GM12878 (cell line): ENCODE data around the gene SYPL2. TPM values are rescaled to one million over a fixed set of nuclear protein-coding genes. Genes with fewer than 3 reads are reported as not detected.

Experiments
- ATAC-seq: fragments of 200-7000 bp; cut with Tn5 transposase; 3 replicates; pipeline ENCODE4 v1.9.1; 2020; ENCODE audit warnings: mild to moderate bottlenecking, moderate library complexity
- BruUV-seq: library from RNA; stranded (reverse); fragments of 400-500 nt; replicated peaks from 2 replicates; lab custom pipeline; 2021; lab: Mats Ljungman, UMichigan
- CTCF ChIA-PET: fragments of 300-600 bp; sonication (Branson Sonifier 250); formaldehyde crosslinking; extraction: SDS; loops from one replicate; lab custom pipeline; 2021; ENCODE audit warnings: inconsistent platforms; lab: Yijun Ruan, JAX
- POLR2A ChIA-PET: fragments of 350-600 bp; formaldehyde crosslinking; extraction: SDS; loops from one replicate; lab custom pipeline; 2021; ENCODE audit warnings: inconsistent platforms; lab: Charles Lee
- RAD21 ChIA-PET: fragments of 300-600 bp; sonication (Branson Sonifier 250); formaldehyde crosslinking; loops from one replicate; lab custom pipeline; 2023; ENCODE audit warnings: antibody characterized with exemption; ENCODE audit not compliant: unreplicated experiment; lab: Charles Lee
- SMC1A ChIA-PET: fragments of 300-600 bp; sonication (Branson Sonifier 250); formaldehyde crosslinking; loops from one replicate; lab custom pipeline; 2023; ENCODE audit not compliant: unreplicated experiment, uncharacterized antibody; lab: Charles Lee
- DNase-seq: peaks from one replicate; pipeline ENCODE4 v3.0.0-alpha.2; 2011; ENCODE audit warnings: low read depth, low spot score
- FAIRE-seq: peaks from 3 replicates; lab custom pipeline; 2011; peaks lifted over from hg19 to GRCh38; lab: Jason Lieb, UNC
- H2AFZ ChIP-seq: 2 replicates; pipeline ENCODE4 v1.6.0; 2011; ENCODE audit warnings: low read depth, low read length, control low read depth; ENCODE audit not compliant: control insufficient read depth
- H3K27ac ChIP-seq: 2 replicates; pipeline ENCODE4 v1.5.1; 2011; ENCODE audit warnings: control low read depth; ENCODE audit not compliant: control insufficient read depth, insufficient read depth
- H3K27me3 ChIP-seq, 2 experiments: replicated peaks in 1 of 2; 2 replicates each; pipeline versions ENCODE4 v1.6.0 to v1.6.1; 2011; ENCODE audit warnings: low read length in 1 of 2; ENCODE audit not compliant: control insufficient read depth in 2 of 2, insufficient read depth in 2 of 2
- H3K36me3 ChIP-seq, 2 experiments: 2 replicates each; pipeline ENCODE4 v1.5.1; 2011; ENCODE audit warnings: low read length in 1 of 2; ENCODE audit not compliant: control insufficient read depth in 2 of 2, insufficient read depth in 2 of 2
- H3K4me1 ChIP-seq: 2 replicates; pipeline ENCODE4 v1.6.1; 2011; ENCODE audit warnings: mild to moderate bottlenecking, low read length, moderate library complexity, mixed read lengths; ENCODE audit not compliant: control insufficient read depth, insufficient read depth
- H3K4me2 ChIP-seq: 2 replicates; pipeline ENCODE4 v1.6.0; 2011; ENCODE audit warnings: control low read depth; ENCODE audit not compliant: control insufficient read depth, insufficient read depth
- H3K4me3 ChIP-seq: fragments of 200-600 bp; sonication (generic); 2 replicates; pipeline ENCODE4 v1.5.1; 2016
- H3K79me2 ChIP-seq: 2 replicates; pipeline ENCODE4 v1.6.0; 2011; ENCODE audit warnings: low read length; ENCODE audit not compliant: control insufficient read depth, insufficient read depth
- H3K9ac ChIP-seq: 2 replicates; pipeline ENCODE4 v1.8.0; 2011; ENCODE audit warnings: low read length, control low read depth, mixed read lengths; ENCODE audit not compliant: control insufficient read depth, insufficient read depth
- H3K9me3 ChIP-seq: replicated peaks from 3 replicates; pipeline ENCODE4 v1.5.1; 2011; ENCODE audit warnings: mild to moderate bottlenecking, low read length; ENCODE audit not compliant: control insufficient read depth, insufficient read depth
- H4K20me1 ChIP-seq: 2 replicates; pipeline ENCODE4 v1.6.0; 2011; ENCODE audit not compliant: control insufficient read depth, insufficient read depth
- BCL3 ChIP-seq: IDR thresholded peaks from 2 replicates; pipeline ENCODE4 v1.6.1; 2011; ENCODE audit warnings: borderline replicate concordance, low read depth, mild to moderate bottlenecking, moderate library complexity, low read length; ENCODE audit not compliant: insufficient read depth, poor library complexity, severe bottlenecking
- CBFB ChIP-seq: IDR thresholded peaks from 2 replicates; pipeline ENCODE4 v1.6.1; 2016; ENCODE audit warnings: antibody characterized with exemption, low read depth
- POU2F2 ChIP-seq: IDR thresholded peaks from 3 replicates; pipeline ENCODE4 v1.6.1; 2011; ENCODE audit warnings: low read depth, mild to moderate bottlenecking, low read length, borderline replicate concordance
- PRDM15 ChIP-seq: fragments of 450-650 bp; formaldehyde crosslinking; IDR thresholded peaks from 2 replicates; pipeline ENCODE4 v1.4.0; 2020; ENCODE audit warnings: mild to moderate bottlenecking, moderate library complexity
- SMC3 ChIP-seq: IDR thresholded peaks from 2 replicates; pipeline ENCODE4 v1.6.1; 2011; ENCODE audit warnings: low read length, improper control_type of control experiment, borderline replicate concordance
- SRF ChIP-seq, 2 experiments: IDR thresholded peaks; 2 replicates each; pipeline ENCODE4 v1.6.1; 2011; ENCODE audit warnings: low read depth in 2 of 2, low read length in 2 of 2, mild to moderate bottlenecking in 1 of 2, moderate library complexity in 1 of 2
- TARDBP ChIP-seq: IDR thresholded peaks from 2 replicates; pipeline ENCODE4 v1.6.1; 2016; ENCODE audit warnings: borderline replicate concordance
- TBL1XR1 ChIP-seq: IDR thresholded peaks from 2 replicates; pipeline ENCODE4 v1.6.1; 2012; ENCODE audit warnings: low read depth, low read length, improper control_type of control experiment
- TCF7 ChIP-seq: IDR thresholded peaks from 2 replicates; pipeline ENCODE4 v1.6.1; 2014; ENCODE audit warnings: antibody characterized with exemption, borderline replicate concordance
- ZBTB33 ChIP-seq: fragments of 450-650 bp; IDR thresholded peaks from 2 replicates; pipeline ENCODE4 v1.6.1; 2017; ENCODE audit warnings: mild to moderate bottlenecking
- ZBTB4 ChIP-seq: fragments of 450-650 bp; formaldehyde crosslinking; IDR thresholded peaks from 2 replicates; pipeline ENCODE4 v1.4.0; 2022; ENCODE audit warnings: mild to moderate bottlenecking, moderate library complexity
- ZNF384 ChIP-seq: IDR thresholded peaks from 2 replicates; pipeline ENCODE4 v1.6.1; 2012; ENCODE audit warnings: low read depth, mild to moderate bottlenecking, low read length, improper control_type of control experiment, borderline replicate concordance
- ZNF622 ChIP-seq: fragments of 450-650 bp; IDR thresholded peaks from 2 replicates; pipeline ENCODE4 v1.6.1; 2017; ENCODE audit warnings: mild to moderate bottlenecking, inconsistent platforms
- WGBS: methylation state at CpG from one replicate; pipeline ENCODE4 v1.1.6; 2016; ENCODE audit warnings: low lambda C conversion rate; ENCODE audit not compliant: insufficient replicate concordance, insufficient coverage; ENCODE audit errors: missing lambda C conversion rate; 5-methylcytosine and 5-hydroxymethylcytosine counted together
- in situ Hi-C: fragments of 300-500 bp; cut with MboI; formaldehyde crosslinking; loops from 9 replicates; pipeline ENCODE4 v1.14.3; 2018; ENCODE audit warnings: mixed read lengths
- intact Hi-C: fragments of 100-400 bp; cut with micrococcal nuclease; formaldehyde crosslinking; loops from one replicate; pipeline ENCODE4 v1.14.2; 2022; ENCODE audit not compliant: unreplicated experiment
- polyA plus RNA-seq, 11 experiments: library from polyadenylated mRNA; depleted of rRNA in 4 of 11; unstranded in 6 of 11; stranded (reverse) in 5 of 11; fragments of >200 nt; fragmentation: Nextera tagmentation in 4 of 11; fragmentation: Illumina TruSeq in 1 of 11; extraction: Ambion mirVana in 4 of 11; extraction: Trizol in 1 of 11; gene quantifications; 1 replicate in 1 of 11; 2 replicates in 10 of 11; pipeline versions ENCODE4 v1.2.1 to v1.2.3, GENCODE V29; 2011 to 2016; ENCODE audit warnings: inconsistent platforms in 2 of 11, missing spikeins in 2 of 11, low read depth in 1 of 11
- total RNA-seq, 4 experiments: library from RNA; depleted of rRNA in 3 of 4; stranded (reverse); fragments of >200 nt in 3 of 4; fragmentation: Illumina TruSeq in 1 of 4; extraction: Trizol in 1 of 4; gene quantifications; 2 replicates each; pipeline versions ENCODE4 v1.2.1 to v1.2.3, GENCODE V29; 2013 to 2021

The SYPL2 gene
- total and polyA plus RNA-seq, 10 of the 15 experiments (the other 5 are each of a cell fraction or from before 2014, with no cell fraction given) = 0.04 to 0.11 (median 0.06) TPM; not detected in 3

- H3K27me3 ChIP-seq = no peaks in the 10 kb centered on the region
- no peaks in the 10 kb centered on the region; the same call in 2 of the 3 replicates for H3K9me3 ChIP-seq
- no peak for FAIRE-seq
- intact Hi-C loops = no loop called here
- RAD21 ChIA-PET = no interaction called here
- in situ Hi-C loops = no loop called here
- no peak overlapping the region for H3K9ac ChIP-seq
- CTCF ChIA-PET = interaction anchor here (0.9 to 1.0 kb wide), 2 partner anchors 11 to 32 kb away, joined by 3 to 4 read pairs; partner anchors contain the start of gene PSMA5
- H3K4me3 ChIP-seq = no peak overlapping the region
- 50% methylated on average over 4 of the region's 4 CpGs for WGBS
- POLR2A ChIA-PET = interaction anchor here (0.6 kb wide), 1 partner anchor 32 kb away, joined by 6 read pairs; no protein-coding TSS in a partner anchor
- H3K4me1 ChIP-seq = no peaks in the 10 kb centered on the region
- SMC1A ChIA-PET = interaction anchor here (1.2 kb wide), 2 partner anchors 58 to 71 kb away, joined by 3 read pairs; no protein-coding TSS in a partner anchor
- H3K4me2 ChIP-seq = no peak overlapping the region
- H4K20me1 ChIP-seq = no peaks in the 10 kb centered on the region
- no peak overlapping the region for H2AFZ ChIP-seq
- no peaks in the 10 kb centered on the region for H3K79me2 ChIP-seq
- H3K36me3 ChIP-seq = no peaks in the 10 kb centered on the region
- BruUV-seq = no TSS peak
- no peak overlapping the region for H3K27ac ChIP-seq
- DNase-seq = no peak
- no peak for ATAC-seq
- TF ChIP-seq TARDBP (no peak), ZBTB33 (no peak), CBFB (no peak), TBL1XR1 (no peak), TCF7 (no peak), SMC3 (no peak), ZBTB4 (no peak), ZNF384 (no peak), SRF (IDR thresholded peaks at IDR 0.05; ENCODE audit: low read depth in 2 of 2, low read length in 2 of 2) (no peak), ZNF622 (no peak), POU2F2 (no peak), BCL3 (no peak), PRDM15 (CRISPR knock-in tag) (no peak)
Measured at GRCh38 chr1:109457819-109458218, 8.5 kb upstream of the SYPL2 start.
